WTC11 (cell line): ENCODE data around the gene COX14.

Experiments
- CREM ChIP-seq: sonication (generic); formaldehyde crosslinking; IDR thresholded peaks from 2 replicates; pipeline ENCODE4 v1.8.1; 2022; ENCODE audit warnings: mild to moderate bottlenecking, missing genetic modification reagents, moderate library complexity
- ESRRA ChIP-seq: sonication (generic); formaldehyde crosslinking; IDR thresholded peaks from 2 replicates; pipeline ENCODE4 v1.8.1; 2022; ENCODE audit warnings: mild to moderate bottlenecking, missing genetic modification reagents, borderline replicate concordance
- NR2C2 ChIP-seq: sonication (generic); formaldehyde crosslinking; IDR thresholded peaks from 2 replicates; pipeline ENCODE4 v1.8.0; 2022; ENCODE audit warnings: mild to moderate bottlenecking, missing genetic modification reagents
- ZNF416 ChIP-seq: fragments of 250-450 bp; sonication (Bioruptor Pico); IDR thresholded peaks from 2 replicates; pipeline ENCODE4 v1.9.0; 2021; ENCODE audit warnings: mild to moderate bottlenecking, inconsistent platforms
- TF ChIP-seq, protein P1 (sequence below): fragments of 200-600 bp; IDR thresholded peaks from 2 replicates; pipeline ENCODE4 v1.8.0; 2022; ENCODE audit warnings: antibody characterized with exemption
- TF ChIP-seq, protein P2 (sequence below): fragments of 250-450 bp; sonication (Bioruptor Pico); IDR thresholded peaks from 2 replicates; pipeline ENCODE4 v2.1.2; 2022; ENCODE audit warnings: mild to moderate bottlenecking, moderate library complexity

DNA sequence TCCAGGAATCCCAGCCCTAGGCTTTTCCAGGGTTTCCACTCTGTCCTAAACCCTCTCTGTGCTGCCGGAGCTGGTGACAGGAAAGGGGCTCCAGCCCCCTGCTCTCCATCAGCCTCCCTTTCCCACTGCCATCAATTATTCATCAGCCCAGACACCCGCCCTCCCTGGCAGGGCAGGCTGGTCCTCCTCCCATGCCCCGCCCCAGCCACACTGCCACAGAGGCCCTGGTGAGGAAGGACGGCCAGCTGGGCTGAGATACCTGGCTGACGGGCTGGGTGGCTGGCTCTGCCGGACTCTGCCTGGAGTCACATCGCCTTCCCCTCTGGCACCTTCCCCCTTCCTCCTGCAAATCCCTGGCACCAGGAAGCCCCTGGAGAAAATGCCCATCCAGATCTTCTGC, 38.8 kb upstream of the COX14 start:
- TF ChIP-seq ESRRA (CRISPR knock-in tag) (no peak), ZNF416 (CRISPR knock-in tag) (no peak), CREM (CRISPR knock-in tag) (no peak), NR2C2 (no peak)
- TF ChIP-seq, protein P1, sequence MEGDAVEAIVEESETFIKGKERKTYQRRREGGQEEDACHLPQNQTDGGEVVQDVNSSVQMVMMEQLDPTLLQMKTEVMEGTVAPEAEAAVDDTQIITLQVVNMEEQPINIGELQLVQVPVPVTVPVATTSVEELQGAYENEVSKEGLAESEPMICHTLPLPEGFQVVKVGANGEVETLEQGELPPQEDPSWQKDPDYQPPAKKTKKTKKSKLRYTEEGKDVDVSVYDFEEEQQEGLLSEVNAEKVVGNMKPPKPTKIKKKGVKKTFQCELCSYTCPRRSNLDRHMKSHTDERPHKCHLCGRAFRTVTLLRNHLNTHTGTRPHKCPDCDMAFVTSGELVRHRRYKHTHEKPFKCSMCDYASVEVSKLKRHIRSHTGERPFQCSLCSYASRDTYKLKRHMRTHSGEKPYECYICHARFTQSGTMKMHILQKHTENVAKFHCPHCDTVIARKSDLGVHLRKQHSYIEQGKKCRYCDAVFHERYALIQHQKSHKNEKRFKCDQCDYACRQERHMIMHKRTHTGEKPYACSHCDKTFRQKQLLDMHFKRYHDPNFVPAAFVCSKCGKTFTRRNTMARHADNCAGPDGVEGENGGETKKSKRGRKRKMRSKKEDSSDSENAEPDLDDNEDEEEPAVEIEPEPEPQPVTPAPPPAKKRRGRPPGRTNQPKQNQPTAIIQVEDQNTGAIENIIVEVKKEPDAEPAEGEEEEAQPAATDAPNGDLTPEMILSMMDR = no peak
- TF ChIP-seq, protein P2, sequence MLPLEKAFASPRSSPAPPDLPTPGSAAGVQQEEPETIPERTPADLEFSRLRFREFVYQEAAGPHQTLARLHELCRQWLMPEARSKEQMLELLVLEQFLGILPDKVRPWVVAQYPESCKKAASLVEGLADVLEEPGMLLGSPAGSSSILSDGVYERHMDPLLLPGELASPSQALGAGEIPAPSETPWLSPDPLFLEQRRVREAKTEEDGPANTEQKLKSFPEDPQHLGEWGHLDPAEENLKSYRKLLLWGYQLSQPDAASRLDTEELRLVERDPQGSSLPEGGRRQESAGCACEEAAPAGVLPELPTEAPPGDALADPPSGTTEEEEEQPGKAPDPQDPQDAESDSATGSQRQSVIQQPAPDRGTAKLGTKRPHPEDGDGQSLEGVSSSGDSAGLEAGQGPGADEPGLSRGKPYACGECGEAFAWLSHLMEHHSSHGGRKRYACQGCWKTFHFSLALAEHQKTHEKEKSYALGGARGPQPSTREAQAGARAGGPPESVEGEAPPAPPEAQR (CRISPR knock-in tag) = no peak
